Activated T-helper 1 cell treated with anti-CD3 and anti-CD28 coated beads, Interleukin-12 subunit alpha, Interleukin-12 subunit beta, Interleukin-2, Interleukin-4 antibody, amounts not matched to agents 30 ng/mL and 10 ng/mL and 1 ng/mL, durations not matched to agents 14 hours and 24 hours and 36 hours (primary cell): ENCODE data around the gene TCEAL3. TPM values are rescaled to one million over a fixed set of nuclear protein-coding genes. Genes with fewer than 3 reads are reported as not detected.
"Not testable (repeated sequence)": the region's sequence is repeated elsewhere in the genome, so short reads cannot be mapped to it uniquely, and the experiment has no call there.

Experiments used
- DNase-seq: peaks from one replicate; pipeline ENCODE4 v3.0.0; 2021; ENCODE audit warnings: low spot score
- H3K27ac Mint-ChIP-seq: one replicate; pipeline ENCODE4 v1.8.0; 2021; ENCODE audit warnings: mild to moderate bottlenecking, mixed read lengths
- H3K27me3 Mint-ChIP-seq: one replicate; pipeline ENCODE4 v1.8.0; 2022; ENCODE audit warnings: mild to moderate bottlenecking, moderate library complexity, mixed read lengths; ENCODE audit not compliant: insufficient read depth
- H3K36me3 Mint-ChIP-seq: one replicate; pipeline ENCODE4 v1.8.0; 2021; ENCODE audit warnings: low read depth, mixed read lengths
- H3K4me1 Mint-ChIP-seq: one replicate; pipeline ENCODE4 v1.8.0; 2021; ENCODE audit warnings: low read depth, mixed read lengths
- H3K4me3 Mint-ChIP-seq: one replicate; pipeline ENCODE4 v1.8.0; 2021; ENCODE audit warnings: mild to moderate bottlenecking, moderate library complexity, mixed read lengths
- H3K9me3 Mint-ChIP-seq: one replicate; pipeline ENCODE4 v1.8.0; 2021; ENCODE audit warnings: mixed read lengths
- intact Hi-C: fragments of 100-400 bp; cut with micrococcal nuclease; formaldehyde crosslinking; loops from one replicate; pipeline ENCODE4 v1.15.1; 2024
- total RNA-seq: library from RNA; stranded (reverse); gene quantifications from 2 replicates; pipeline ENCODE4 v1.2.3, GENCODE V29; 2022

Gene TCEAL3
- total RNA-seq, 1 donor from 2014 or later: 0.23 TPM

DNA sequence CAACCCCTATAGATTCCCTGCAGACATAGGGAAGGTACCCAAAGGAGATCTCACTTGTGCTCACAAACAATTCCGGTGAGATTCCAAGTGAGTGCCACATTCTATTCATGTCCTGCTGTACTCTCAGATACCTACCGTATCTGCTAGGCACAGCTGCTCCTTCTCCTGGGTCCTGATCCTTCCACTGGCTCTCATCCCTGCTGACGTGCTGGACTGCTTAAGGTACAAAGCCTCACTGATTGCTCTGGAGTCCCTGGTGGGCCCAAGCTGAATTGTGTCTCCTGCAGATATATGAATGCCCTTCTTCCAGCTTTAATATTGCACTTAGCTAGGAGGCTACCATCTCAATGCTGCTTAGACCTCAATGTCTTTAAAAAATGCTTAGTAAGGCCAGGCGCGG, 23.4 kb downstream of the TCEAL3 start:
- H3K36me3 Mint-ChIP-seq: peaks cover 1% of the 10 kb centered on the region
- intact Hi-C loops: no loop called here
- no peak overlapping the region for H3K27ac Mint-ChIP-seq
- no peaks in the 10 kb centered on the region for H3K9me3 Mint-ChIP-seq
- DNase-seq: no peak
- no peak overlapping the region for H3K4me3 Mint-ChIP-seq
- no peaks in the 10 kb centered on the region for H3K27me3 Mint-ChIP-seq
- H3K4me1 Mint-ChIP-seq: peaks cover 16% of the 10 kb centered on the region

DNA sequence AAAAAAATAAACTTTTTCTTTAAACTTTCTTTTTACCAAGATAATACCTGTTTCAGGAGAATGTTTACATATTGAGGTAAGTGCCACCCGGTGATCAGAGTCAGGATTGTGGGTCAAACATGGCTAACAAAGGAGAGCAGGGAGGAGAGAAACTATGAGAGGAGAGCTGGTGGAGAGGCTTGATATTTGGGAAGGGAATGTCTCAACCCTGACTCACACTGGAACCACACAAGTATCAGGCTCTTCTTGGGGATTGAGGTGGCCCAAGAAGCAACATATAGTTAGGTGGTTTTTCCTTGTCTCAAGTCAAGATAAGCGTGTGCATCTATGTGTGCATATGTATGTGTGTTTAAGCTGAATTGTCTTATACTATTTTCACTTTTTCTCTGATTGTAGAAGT, 27.7 kb downstream of the TCEAL3 start:
- no peaks in the 10 kb centered on the region for H3K4me1 Mint-ChIP-seq
- H3K4me3 Mint-ChIP-seq: no peak overlapping the region
- no peak overlapping the region for H3K27ac Mint-ChIP-seq
- no peak for DNase-seq
- H3K36me3 Mint-ChIP-seq: peaks cover 1% of the 10 kb centered on the region
- intact Hi-C loops: no loop called here
- H3K9me3 Mint-ChIP-seq: no peaks in the 10 kb centered on the region
- peaks cover 2% of the 10 kb centered on the region for H3K27me3 Mint-ChIP-seq

DNA sequence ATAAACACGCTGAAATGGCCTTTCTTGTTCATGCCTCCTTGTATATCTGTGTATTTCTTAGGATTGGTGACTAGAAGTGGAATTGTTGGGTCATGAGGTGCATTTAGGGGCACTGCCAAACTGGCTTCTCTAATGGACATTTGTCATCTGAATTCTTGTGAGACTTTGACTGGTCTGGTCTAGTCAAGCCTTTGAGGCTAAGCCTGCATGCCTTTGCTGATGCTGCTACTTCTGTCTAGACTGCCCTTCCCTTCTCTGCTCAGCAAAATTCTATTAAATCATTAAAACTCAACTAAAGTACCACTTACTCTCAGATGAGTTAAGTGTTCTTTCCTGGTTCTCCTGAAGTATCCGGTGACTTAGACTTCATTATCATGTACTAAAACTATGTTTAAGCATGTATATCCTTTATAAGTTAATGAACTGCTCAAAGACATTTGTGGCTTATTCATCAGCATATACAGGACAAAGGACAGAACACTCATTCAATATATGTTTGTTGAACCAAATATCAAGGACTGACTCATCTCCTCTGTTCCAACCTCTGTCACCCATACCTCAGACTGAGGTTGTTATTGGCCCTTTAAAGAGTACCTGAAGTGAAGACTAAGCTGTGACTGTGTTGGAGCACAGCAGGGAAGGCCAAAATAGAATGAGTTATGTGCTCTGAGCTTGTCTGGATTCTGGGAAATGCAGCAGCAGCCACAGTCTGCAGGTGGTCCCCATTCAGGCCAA, 30.0 kb downstream of the TCEAL3 start:
- Mint-ChIP-seq H3K36me3 (no peaks in the 10 kb centered on the region), H3K4me1 (no peaks in the 10 kb centered on the region), H3K4me3 (no peak overlapping the region), H3K27ac (no peak overlapping the region), H3K9me3 (no peaks in the 10 kb centered on the region), H3K27me3 (peaks cover 4% of the 10 kb centered on the region)
- intact Hi-C loops: no loop called here
- no peak for DNase-seq

DNA sequence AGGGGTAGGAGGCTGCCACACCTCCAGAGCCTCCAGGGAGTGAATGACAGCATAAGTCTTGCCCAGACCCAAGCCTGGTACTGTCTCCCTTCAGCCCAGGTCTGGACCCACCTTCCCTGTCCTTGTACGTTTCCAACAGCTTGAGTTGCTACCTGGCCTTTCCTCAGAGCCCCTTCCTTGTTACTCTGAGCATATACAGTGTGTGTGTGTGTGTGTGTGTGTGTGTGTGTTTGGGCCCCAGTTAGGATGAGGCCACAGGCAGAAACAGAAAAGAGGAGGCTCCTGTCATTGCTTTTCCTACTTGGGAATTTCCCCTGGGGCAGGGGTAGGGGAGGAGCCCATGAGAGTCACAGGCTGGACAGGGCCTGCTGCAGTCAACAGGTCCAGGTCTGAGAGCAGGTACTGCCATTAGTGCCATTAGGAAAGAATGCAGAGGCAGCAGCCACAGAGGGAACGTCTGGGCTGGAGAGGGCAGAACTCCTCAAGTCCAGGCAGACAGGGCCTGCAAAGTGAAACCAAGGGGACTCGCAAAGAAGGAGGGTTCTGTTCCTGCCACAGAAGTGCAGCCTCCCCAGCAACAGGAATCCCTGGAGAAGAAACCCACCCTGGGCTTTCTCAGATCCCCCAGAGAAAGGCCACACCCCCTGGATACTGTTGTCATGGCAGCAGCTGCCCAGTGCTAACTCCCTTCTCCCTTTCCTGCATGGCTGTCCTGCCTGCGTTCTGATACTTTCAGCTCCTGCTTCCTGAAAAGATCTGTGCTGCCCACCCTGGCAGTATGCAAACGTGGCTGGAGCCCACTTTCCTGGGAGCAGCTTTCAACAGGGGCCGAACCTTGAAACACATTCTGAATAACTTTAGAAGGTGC, 30.9 kb downstream of the TCEAL3 start:
- H3K27ac Mint-ChIP-seq, H3K27me3 Mint-ChIP-seq, DNase-seq, H3K4me1 Mint-ChIP-seq, H3K36me3 Mint-ChIP-seq, intact Hi-C loops, H3K4me3 Mint-ChIP-seq, H3K9me3 Mint-ChIP-seq: not testable (repeated sequence)

DNA sequence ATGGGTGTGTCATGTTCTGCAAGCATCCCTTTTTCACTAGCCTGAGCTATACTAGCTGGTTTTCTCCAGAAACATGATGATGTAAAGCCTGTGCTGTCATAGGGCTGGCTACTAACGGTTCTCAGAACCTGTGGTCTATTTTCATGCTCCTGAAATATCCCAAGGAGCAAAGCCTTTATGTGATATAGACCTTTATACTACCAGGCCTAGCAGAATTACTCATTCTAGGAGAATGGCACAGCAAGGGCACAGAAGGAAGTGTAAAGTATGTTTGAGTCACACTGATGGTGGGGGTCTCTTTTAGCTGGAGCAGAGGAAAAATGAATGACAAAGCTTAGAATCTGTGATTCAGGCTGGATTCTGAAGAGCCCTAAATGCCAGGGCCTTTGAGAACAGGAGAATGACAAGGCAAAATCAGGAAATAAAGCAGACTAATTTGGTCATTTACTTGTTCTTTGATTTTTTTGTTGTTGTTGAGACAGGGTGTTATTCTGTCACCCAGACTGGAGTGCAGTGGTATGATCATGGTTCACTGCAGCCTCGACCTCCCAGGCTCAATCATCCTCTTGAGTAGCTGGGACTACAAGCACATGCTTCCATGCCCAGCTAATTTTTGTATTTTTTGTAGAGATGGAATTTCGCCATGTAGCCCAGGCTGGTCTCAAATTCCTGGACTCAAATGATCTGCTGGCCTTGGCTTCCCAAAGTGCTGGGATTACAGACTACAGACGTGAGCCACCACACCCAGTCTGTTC, 32.8 kb downstream of the TCEAL3 start:
- intact Hi-C loops: no loop called here
- H3K27me3 Mint-ChIP-seq: peaks cover 16% of the 10 kb centered on the region
- H3K36me3 Mint-ChIP-seq: no peaks in the 10 kb centered on the region
- no peaks in the 10 kb centered on the region for H3K4me1 Mint-ChIP-seq
- DNase-seq: no peak
- no peak overlapping the region for H3K4me3 Mint-ChIP-seq
- H3K9me3 Mint-ChIP-seq: no peaks in the 10 kb centered on the region
- H3K27ac Mint-ChIP-seq: no peak overlapping the region

DNA sequence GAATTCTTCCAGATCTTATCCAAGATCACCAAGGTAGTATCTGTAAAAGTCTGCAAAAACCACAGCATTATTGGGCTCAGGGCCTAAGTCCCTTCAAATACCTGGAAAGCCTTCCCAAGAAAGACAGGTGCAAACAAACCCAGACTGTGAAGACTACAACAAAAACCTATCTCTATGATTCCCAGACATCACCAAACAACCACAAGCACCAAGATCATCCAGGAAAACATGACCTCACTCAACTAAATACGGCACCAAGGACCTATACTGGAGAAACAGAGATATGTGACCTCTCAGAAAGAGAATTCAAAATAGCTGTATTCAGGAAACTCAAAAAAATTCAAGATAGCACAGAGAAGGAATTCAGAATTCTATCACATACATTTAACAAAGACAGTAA, 36.4 kb downstream of the TCEAL3 start:
- H3K27me3 Mint-ChIP-seq: peaks cover 17% of the 10 kb centered on the region
- intact Hi-C loops: no loop called here
- H3K27ac Mint-ChIP-seq: no peak overlapping the region
- no peaks in the 10 kb centered on the region for H3K9me3 Mint-ChIP-seq
- no peak for DNase-seq
- no peaks in the 10 kb centered on the region for H3K36me3 Mint-ChIP-seq
- no peaks in the 10 kb centered on the region for H3K4me1 Mint-ChIP-seq
- H3K4me3 Mint-ChIP-seq: no peak overlapping the region

DNA sequence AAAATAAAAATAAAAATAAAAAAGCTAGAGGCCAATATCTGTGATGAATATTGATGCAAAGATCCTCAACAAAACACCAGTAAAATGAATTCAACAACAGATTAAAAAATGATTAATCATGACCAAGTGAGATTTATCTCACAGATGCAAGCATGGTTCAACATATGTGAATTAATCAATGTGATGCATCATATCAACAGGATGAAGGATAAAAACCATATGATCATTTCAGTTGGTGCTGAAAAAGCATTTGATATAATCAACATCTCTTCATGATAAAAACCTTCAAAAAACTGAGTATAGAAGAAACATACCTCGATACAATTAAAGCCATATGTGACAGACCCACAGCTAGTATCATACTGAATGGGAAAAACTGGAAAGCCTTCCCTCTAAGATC, 39.9 kb downstream of the TCEAL3 start:
- intact Hi-C loops: no loop called here
- Mint-ChIP-seq H3K27ac (no peak overlapping the region), H3K27me3 (peaks cover 18% of the 10 kb centered on the region), H3K36me3 (no peaks in the 10 kb centered on the region), H3K4me3 (no peak overlapping the region), H3K9me3 (no peaks in the 10 kb centered on the region), H3K4me1 (no peaks in the 10 kb centered on the region)
- DNase-seq: no peak

DNA sequence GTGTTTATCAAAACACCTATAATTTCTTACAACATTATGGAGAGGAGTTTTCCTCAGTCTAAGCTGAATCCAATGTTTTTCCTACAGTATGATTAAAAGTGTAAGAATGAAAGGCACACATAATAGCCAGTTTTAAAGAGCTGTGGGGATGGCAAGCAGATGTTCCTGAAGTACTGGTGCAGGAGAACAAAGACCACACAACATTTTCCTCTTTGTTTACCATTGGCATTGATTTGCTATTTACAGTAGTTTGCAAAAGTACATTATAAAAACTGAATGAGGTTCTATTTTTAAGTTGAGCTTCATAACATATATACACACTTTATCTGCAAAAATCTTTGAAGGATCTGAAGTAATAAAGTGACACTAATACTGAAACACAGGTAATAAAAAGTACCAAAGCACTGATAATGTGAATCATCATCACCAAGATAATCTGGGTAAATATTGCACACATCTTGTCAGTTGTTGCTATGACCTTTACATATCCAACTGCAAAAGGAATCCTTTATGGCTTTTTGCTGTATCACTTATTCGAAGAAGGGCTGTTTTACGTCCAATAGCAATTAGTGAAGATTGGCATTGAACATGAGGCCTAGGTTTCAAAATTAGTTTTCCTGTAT, 43.5 kb downstream of the TCEAL3 start:
- no peak for DNase-seq
- peaks cover 6% of the 10 kb centered on the region for H3K27me3 Mint-ChIP-seq
- no peaks in the 10 kb centered on the region for H3K9me3 Mint-ChIP-seq
- no peak overlapping the region for H3K27ac Mint-ChIP-seq
- no peak overlapping the region for H3K4me3 Mint-ChIP-seq
- H3K36me3 Mint-ChIP-seq: no peaks in the 10 kb centered on the region
- H3K4me1 Mint-ChIP-seq: no peaks in the 10 kb centered on the region
- intact Hi-C loops: no loop called here

DNA sequence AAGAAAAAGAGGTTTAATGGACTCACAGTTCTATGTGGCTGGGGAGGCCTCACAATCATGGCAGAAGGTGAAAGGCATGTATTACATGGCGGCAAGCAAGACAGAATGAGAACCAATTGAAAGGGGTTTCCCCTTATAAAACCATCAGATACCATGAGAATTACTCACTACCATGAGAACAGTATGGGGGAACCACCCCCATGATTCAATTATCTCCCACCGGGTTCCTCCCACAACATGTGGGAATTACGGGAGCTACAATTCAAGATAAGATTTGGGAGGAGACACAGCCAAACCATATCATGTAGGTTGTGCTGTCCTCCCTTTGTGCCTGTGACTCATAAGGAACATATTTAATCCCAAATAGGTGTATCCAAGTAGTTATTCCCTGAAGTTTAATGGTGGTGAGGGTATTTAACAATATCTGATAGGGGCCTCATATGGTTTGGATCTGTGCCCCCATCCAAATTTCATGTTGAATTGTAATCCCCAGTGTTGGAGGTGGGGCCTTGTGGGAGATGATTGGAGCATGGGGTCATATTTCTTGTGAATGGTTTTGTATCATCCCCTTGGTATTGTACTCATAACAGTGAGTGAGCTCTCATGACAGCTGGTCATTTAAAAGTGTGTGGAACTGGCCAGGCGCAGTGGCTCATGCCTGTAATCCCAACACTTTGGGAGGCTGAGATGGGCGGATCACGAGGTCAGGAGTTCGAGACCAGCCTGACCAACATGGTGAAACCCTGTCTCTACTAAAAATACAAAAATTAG, 47.7 kb downstream of the TCEAL3 start:
- H3K9me3 Mint-ChIP-seq, H3K4me3 Mint-ChIP-seq, DNase-seq, H3K36me3 Mint-ChIP-seq, H3K27me3 Mint-ChIP-seq, H3K4me1 Mint-ChIP-seq, H3K27ac Mint-ChIP-seq, intact Hi-C loops: not testable (repeated sequence)

DNA sequence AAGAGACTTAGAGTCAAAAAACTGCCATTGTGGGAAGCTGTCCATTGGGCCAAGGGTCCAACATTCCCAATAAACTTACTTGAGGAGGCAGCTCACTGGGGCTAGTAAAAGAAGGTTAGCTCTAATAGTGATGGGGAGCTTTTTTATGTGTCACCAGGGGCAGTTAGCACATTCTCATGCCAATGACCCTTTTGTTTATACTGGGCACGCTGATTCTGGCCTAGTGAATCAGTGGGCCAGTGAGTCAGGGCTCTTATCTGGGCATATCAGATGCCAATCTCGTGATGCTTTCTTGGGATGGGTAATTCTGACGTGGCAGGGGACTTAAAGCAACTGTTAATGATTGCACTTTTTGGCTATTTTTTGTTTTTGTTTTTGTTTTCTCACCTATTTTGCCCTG, 48.9 kb downstream of the TCEAL3 start:
- no peaks in the 10 kb centered on the region for H3K9me3 Mint-ChIP-seq
- no peak overlapping the region for H3K27ac Mint-ChIP-seq
- peaks cover 2% of the 10 kb centered on the region for H3K27me3 Mint-ChIP-seq

DNA sequence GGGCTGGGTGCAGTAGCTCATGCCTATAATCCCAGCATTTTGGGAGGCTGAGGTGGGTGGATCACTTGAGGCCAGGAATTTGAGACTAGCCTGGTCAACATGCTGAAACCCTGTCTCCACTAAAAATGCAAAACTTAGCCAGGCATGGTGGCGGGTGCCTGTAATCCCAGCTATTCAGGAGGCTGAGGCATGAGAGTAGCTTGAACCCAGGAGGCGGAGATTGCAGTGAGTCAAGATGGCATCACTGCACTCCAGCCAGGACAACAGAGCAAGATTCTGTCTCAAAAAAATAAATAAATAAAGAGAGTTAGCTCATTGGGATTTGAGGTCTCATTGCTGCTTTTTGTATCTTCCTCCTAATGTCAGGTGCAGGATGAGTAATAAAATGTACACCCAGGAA, 49.3 kb downstream of the TCEAL3 start:
- intact Hi-C loops, H3K36me3 Mint-ChIP-seq, DNase-seq, H3K9me3 Mint-ChIP-seq, H3K27ac Mint-ChIP-seq, H3K27me3 Mint-ChIP-seq, H3K4me3 Mint-ChIP-seq, H3K4me1 Mint-ChIP-seq: not testable (repeated sequence)

More for the DNA sequence above, 48.9 kb downstream of the TCEAL3 start:
- Mint-ChIP-seq H3K36me3 (no peaks in the 10 kb centered on the region), H3K4me3 (no peak overlapping the region), H3K4me1 (no peaks in the 10 kb centered on the region)
- no peak for DNase-seq
- intact Hi-C loops: no loop called here

DNA sequence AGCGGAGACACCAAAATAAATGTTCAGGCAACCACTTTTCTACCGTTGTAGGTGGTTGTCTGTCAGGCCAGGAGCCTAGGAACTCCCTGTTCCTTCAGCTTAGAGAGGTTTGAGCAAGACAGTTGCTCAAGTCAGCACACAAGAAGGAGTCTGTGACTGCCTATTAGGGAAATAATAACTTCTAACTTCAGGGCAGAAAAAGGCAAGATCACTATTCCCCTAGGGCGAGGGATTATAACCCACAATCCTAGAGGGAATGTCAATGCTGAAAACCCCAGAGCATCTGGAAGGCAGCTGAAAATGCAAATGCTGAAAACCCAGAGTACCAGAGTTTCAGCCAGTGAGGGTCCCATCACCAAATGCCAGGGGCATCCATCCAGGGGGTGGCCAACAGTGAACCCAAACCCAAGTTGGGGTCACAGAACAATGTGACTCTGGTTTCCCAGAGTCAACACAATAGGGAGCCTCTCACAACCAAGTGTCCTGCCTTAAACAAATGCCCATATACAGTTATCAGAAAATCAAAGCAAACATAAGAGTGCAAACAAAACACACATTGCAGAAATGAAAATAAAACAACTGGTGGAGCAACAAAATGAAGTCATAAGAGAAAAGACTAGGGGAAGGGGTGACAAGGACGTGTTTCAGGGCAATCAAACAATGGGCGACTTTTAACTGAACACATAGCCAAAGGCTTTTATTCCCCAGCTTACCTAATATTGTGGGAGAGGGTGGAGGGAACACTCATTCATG, 51.1 kb downstream of the TCEAL3 start:
- Mint-ChIP-seq H3K9me3 (no peaks in the 10 kb centered on the region), H3K4me1 (no peaks in the 10 kb centered on the region), H3K36me3 (no peaks in the 10 kb centered on the region), H3K27me3 (peaks cover 4% of the 10 kb centered on the region), H3K27ac (no peak overlapping the region), H3K4me3 (no peak overlapping the region)
- intact Hi-C loops: no loop called here
- DNase-seq: no peak
